Small intestine (tissue), 7 donors: ENCODE data around the gene RASGRP3. TPM values are rescaled to one million over a fixed set of nuclear protein-coding genes. Genes with fewer than 3 reads are reported as not detected.
"Not testable (repeated sequence)": the region's sequence is repeated elsewhere in the genome, so short reads cannot be mapped to it uniquely, and the experiment has no call there.

ENCODE experiments used
- DNase-seq, 2 donors: peaks; one replicate each; pipeline versions ENCODE4 v3.0.0 to v3.0.0-alpha.2; 2013
- FAIRE-seq: peaks from 2 replicates; lab custom pipeline; 2012; peaks lifted over from hg19 to GRCh38; lab: Jason Lieb, UNC
- H3K27ac ChIP-seq, 3 donors: one replicate each; pipeline ENCODE4 v1.5.1; 2013; ENCODE audit warnings: low read length in 2 of 3, mild to moderate bottlenecking in 2 of 3, control low read depth in 1 of 3, inconsistent platforms in 1 of 3, low read depth in 1 of 3, moderate library complexity in 1 of 3
- H3K27me3 ChIP-seq, 3 donors: one replicate each; pipeline ENCODE4 v1.6.1; 2013; ENCODE audit warnings: low read length in 3 of 3, inconsistent platforms in 1 of 3; ENCODE audit not compliant: control insufficient read depth in 3 of 3, insufficient read depth in 3 of 3
- H3K36me3 ChIP-seq, 3 donors: one replicate each; pipeline ENCODE4 v1.6.1; 2013; ENCODE audit warnings: low read length in 3 of 3, inconsistent platforms in 1 of 3, low read depth in 1 of 3, mild to moderate bottlenecking in 1 of 3, moderate library complexity in 1 of 3; ENCODE audit not compliant: control insufficient read depth in 3 of 3, insufficient read depth in 2 of 3
- H3K4me1 ChIP-seq, 3 donors: one replicate each; pipeline ENCODE4 v1.6.1; 2013; ENCODE audit warnings: low read length in 2 of 3, inconsistent platforms in 1 of 3, low read depth in 1 of 3, mild to moderate bottlenecking in 1 of 3, moderate library complexity in 1 of 3; ENCODE audit not compliant: control insufficient read depth in 3 of 3, insufficient read depth in 2 of 3
- H3K4me3 ChIP-seq, 3 donors: one replicate each; pipeline ENCODE4 v1.5.1; 2013; ENCODE audit warnings: low read length in 3 of 3, control low read depth in 1 of 3, inconsistent platforms in 1 of 3, low read depth in 1 of 3, mild to moderate bottlenecking in 1 of 3, moderate library complexity in 1 of 3
- H3K9me3 ChIP-seq, 2 donors: one replicate each; pipeline ENCODE4 v1.6.1; 2013; ENCODE audit warnings: low read depth in 1 of 2, low read length in 1 of 2; ENCODE audit not compliant: control insufficient read depth in 2 of 2, insufficient read depth in 1 of 2
- WGBS, 3 donors: extraction: QIAGEN DNeasy Blood & Tissue Kit; methylation state at CpG; one replicate each; pipeline ENCODE4 v1.1.7; 2013; 5-methylcytosine and 5-hydroxymethylcytosine counted together
- polyA plus RNA-seq, 4 donors: library from polyadenylated mRNA; stranded (reverse) in 3 of 4; unstranded in 1 of 4; fragments of 200-250 nt in 3 of 4; fragments of 120-200 nt in 1 of 4; gene quantifications; one replicate each; pipeline versions ENCODE4 v1.2.1 to v1.2.3, GENCODE V29; 2013
- donor health status: healthy with polysubstance abuse.
- donor health status: control.
- donor health status: control.
- donor health status: Bipolar disorder and iron deficiency.
- donor health status: healthy.

The RASGRP3 gene
- polyA plus RNA-seq, 4 donors, result 1.6 to 7.9 (median 3.9) TPM

DNA sequence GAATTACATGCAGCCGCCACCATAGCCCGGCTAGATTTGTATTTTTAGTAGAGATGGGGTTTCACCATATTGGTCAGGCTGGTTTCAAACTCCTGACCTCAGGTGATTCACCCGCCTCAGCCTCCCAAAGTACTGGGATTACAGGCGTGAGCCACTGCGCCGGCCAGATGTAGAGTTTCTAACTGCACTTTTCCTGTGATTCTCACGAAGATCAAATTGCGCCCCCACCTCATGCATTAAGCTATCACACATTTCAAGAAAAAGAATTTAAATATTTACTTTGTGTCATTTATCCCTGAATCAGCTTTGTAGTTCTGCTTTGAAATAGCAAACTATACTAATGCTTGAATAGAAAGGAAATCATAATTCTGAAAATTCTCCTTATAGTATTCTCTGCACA lies 13.9 kb upstream of the RASGRP3 start:
- FAIRE-seq, DNase-seq, H3K36me3 ChIP-seq, H3K9me3 ChIP-seq, H3K4me1 ChIP-seq, H3K4me3 ChIP-seq, H3K27me3 ChIP-seq, H3K27ac ChIP-seq: not testable (repeated sequence)
- 86 to 90% (median 90%) methylated on average over 8 of the region's 8 CpGs for WGBS, 3 donors

DNA sequence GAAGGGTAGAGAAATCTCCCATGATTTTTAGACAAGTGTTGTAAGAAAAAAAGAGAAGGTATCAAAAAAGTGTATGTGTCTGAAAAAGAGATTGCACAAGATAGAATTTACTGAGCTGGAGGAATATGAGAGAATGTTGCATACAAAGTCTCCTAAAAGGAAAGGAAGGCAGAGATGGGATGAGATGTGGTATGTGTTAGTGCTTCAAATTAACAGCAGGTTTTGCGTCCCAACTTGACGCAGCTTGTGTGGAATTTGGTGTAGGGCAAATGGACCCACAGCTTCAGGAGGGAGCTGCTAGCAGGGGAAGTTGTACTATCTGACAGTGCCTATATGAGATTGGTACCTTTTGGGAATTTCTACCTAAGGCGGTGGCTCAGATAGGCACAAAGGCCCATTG lies 9.0 kb upstream of the RASGRP3 start:
- H3K4me1 ChIP-seq, result no peaks in the 10 kb centered on the region
- no peak overlapping the region for H3K27ac ChIP-seq
- no peaks in the 10 kb centered on the region for H3K27me3 ChIP-seq
- FAIRE-seq (no peak), DNase-seq (no peak)
- WGBS, 3 donors, result 87 to 90% (median 90%) methylated on average over 3 of the region's 3 CpGs
- H3K36me3 ChIP-seq, result no peaks in the 10 kb centered on the region
- H3K4me3 ChIP-seq, result no peak overlapping the region
- no peaks in the 10 kb centered on the region for H3K9me3 ChIP-seq

DNA sequence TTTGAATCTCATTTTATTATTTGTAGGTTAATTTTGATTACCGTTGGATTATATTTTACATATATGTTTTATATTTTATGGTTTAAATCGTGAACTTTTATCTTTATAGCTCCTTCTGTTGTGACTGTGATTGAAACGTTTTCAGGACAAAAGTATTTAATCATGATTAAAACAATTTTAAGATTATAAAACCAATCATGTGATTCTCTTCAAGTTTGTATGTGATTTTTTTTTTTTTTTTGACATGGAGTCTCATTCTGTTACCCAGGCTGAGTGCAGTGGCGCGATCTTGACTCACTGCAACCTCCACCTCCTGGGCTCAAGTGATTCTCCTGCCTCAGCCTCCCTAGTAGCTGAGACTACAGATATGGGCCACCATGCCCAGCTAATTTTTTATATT lies 7.2 kb upstream of the RASGRP3 start:
- DNase-seq (no peak), FAIRE-seq (peak; percentile 5)
- no peak overlapping the region for H3K4me3 ChIP-seq
- no peak overlapping the region for H3K27ac ChIP-seq
- H3K36me3 ChIP-seq, result no peaks in the 10 kb centered on the region
- H3K27me3 ChIP-seq, result no peaks in the 10 kb centered on the region
- WGBS, 3 donors, result 66 to 85% (median 77%) methylated on average over 5 of the region's 5 CpGs
- H3K4me1 ChIP-seq, result no peaks in the 10 kb centered on the region
- H3K9me3 ChIP-seq, result no peaks in the 10 kb centered on the region

DNA sequence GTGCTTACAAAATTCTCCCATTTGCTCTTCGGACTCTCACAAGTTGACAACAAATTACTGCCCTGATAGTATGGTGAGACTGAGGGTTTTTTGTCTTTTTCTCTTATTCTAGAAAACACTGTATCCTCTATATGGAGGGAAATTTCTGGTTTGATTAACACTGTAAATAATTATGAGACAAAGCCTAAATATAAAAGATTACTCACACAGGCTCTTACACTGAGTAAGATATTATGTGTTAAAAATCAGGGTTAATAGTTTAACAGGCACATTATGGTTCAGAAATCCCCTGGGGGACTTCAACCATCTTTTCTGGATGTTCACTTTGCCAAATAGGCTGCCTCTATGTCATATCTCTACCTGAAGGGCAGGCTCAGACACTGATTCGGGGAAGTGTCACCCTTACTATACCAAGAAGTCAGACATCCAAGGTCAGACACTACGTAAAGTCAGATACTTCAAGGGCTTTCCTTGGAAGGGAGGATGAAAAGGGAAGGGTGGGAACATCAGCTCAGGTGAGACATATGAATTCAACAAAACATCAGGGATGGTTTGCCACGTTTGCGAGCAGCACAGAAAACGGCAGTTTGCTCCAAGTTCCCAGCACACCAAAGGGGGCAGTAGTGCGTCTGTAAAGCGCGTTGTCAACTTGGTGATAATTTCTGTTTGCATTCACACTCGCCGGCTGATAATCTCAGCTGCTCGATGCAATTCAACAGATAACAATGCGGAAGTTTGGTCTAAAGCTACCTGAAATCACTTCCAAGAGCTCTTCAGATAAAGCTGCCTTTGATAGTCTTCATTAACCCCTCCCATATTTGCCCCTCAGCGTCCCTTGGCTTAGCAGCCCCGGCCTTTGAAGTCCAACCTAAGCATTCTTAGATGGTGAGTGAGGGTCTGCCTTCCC lies 972 bp upstream of the RASGRP3 start:
- peaks cover 0 to 8% (median 0%) of the 10 kb centered on the region in 3 donors for H3K27me3 ChIP-seq

DNA sequence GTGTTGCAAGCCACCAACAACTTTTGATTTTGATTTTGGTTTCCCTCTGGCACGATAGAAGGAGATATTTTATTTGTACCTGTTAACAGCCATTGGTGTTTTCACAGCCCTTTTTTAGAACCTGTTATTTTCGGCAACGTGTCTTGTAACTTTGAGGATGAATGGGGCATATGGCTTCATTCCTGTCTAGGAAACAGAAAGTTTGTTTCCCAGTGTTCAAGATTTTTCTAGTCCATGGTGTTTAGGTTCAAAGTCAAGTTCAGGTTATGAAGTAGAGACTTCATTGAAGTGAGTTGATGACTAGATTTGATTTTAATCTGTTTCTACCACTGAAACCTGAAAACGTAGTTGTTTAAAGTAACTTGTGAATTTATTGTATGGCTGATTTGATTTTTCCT lies 343 bp downstream of the RASGRP3 start:
- Histone ChIP-seq H3K9me3 (no peaks in the 10 kb centered on the region), H3K27me3 (peaks cover 0 to 8% (median 0%) of the 10 kb centered on the region in 3 donors), H3K4me3 (peak overlapping the region in 2 of 3 donors; percentile 58 to 59), H3K36me3 (no peaks in the 10 kb centered on the region), H3K27ac (peak overlapping the region in 2 of 3 donors; percentile 89 to 92), H3K4me1 (peaks cover 1 to 6% (median 2%) of the 10 kb centered on the region in 3 donors)
- no peak for DNase-seq
- 3 to 4% (median 4%) methylated on average over 4 of the region's 4 CpGs for WGBS, 3 donors
- FAIRE-seq, result no peak

More for the DNA sequence above, 972 bp upstream of the RASGRP3 start:
- Histone ChIP-seq H3K4me1 (peaks cover 1 to 6% (median 2%) of the 10 kb centered on the region in 3 donors), H3K27ac (peak overlapping the region; percentile 54 to 92 (median 89)), H3K4me3 (peak overlapping the region in 2 of 3 donors; percentile 58 to 59), H3K36me3 (no peaks in the 10 kb centered on the region), H3K9me3 (no peaks in the 10 kb centered on the region)
- 7 to 11% (median 8%) methylated on average over 15 of the region's 15 CpGs for WGBS, 3 donors
- DNase-seq (peak; percentile 88 to 93), FAIRE-seq (no peak)

DNA sequence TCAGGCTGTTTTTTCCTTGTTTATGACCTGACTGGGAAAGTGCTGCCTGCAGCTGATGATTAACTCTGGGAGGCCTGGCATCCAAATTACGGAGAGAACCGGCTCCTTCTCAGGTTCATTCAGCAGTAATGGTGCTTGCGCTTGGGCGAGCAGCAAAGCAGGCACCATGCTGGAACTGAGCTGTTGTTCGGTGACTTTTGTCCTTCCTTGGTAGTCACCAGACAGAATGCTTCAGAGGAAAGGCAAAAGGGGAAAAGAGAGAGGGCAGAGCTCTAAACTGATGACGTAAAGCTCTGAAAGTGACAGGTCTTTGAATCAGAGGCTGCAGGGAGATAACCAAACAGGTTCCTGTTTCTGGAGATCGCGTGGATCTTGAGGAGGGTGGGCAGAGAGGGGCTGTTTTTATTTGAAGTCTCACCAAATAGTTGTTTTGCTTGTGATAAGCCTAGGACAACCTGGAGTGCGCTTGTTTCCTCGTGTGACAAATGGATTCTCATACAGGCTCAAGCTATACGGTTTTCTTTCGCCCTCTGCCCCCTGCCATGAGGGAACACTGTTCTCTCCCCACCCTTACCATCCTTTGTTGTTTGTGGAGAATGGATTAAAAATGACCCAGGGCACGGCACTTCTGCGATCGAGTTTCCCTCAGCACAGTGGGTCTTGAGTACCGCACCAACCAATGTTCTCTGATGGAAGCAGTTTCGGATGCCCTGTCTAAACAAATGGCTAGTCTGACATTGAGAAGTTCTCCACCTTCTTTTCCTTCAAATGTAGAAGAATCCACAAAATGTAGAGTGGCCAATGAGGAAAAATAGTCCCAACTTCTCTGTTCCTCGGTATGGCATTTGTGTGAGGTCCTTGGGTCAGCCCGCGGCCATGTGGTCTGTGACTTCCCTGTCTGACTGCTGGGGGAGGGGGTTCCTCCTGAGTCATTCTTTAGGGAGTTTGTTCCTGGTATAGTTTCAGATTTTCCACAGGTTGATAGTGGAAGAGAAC lies 1.3 kb downstream of the RASGRP3 start:
- Histone ChIP-seq H3K27me3 (peaks cover 0 to 8% (median 0%) of the 10 kb centered on the region in 3 donors), H3K9me3 (no peaks in the 10 kb centered on the region), H3K27ac (peak overlapping the region in 2 of 3 donors; percentile 44 to 93), H3K36me3 (no peaks in the 10 kb centered on the region), H3K4me1 (peaks cover 1 to 6% (median 2%) of the 10 kb centered on the region in 3 donors), H3K4me3 (peak overlapping the region in 2 of 3 donors; percentile 10 to 11)
- DNase-seq (peak; percentile 23 to 35), FAIRE-seq (no peak)
- whole genome bisulfite sequencing, 3 donors, result 41 to 54% (median 46%) methylated on average over 20 of the region's 20 CpGs

DNA sequence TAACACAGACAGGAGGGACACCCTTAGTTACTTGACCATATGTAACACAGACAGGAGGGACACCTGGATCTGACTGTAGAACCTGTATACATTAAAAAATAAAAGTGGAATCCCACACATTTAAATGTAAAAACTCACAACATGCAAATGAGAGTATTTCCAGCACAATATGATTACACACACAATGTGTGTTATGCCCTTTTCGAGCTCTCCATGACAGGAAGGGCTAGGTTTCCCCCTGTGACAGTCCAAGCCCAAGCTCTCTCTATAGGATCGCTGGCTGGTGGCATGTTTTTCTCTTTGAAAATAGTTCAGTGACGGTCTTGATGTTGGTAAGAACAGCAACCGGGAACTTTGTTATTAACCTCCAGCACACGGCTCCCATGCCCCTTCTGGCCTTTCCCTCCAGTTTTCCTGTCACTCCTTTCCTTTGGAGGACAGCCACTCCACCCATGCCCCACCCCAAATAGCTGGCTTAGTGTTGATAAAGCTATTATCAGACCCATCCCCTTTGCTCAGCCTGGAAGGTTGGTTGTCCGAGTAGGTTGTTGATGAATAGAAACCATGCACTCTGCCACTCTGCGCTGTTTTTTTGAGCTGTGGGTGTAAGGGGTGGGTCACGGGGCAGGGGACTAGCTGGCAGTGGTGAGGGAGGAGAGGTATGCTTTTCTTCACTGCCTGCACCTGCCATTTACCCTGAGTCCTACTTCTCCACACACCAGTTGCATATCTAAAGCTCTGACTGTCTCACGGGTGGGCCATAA lies 2.7 kb downstream of the RASGRP3 start:
- Histone ChIP-seq H3K4me3 (no peak overlapping the region), H3K27ac (peak overlapping the region in 1 of 3 donors; percentile 69), H3K4me1 (peaks cover 1 to 6% (median 2%) of the 10 kb centered on the region in 3 donors), H3K9me3 (no peaks in the 10 kb centered on the region), H3K27me3 (peaks cover 0 to 8% (median 0%) of the 10 kb centered on the region in 3 donors), H3K36me3 (no peaks in the 10 kb centered on the region)
- 58 to 66% (median 64%) methylated on average over 9 of the region's 9 CpGs for WGBS, 3 donors
- FAIRE-seq (no peak), DNase-seq (no peak)
